Measurements from ENCODE around the gene CCDC124. TPM values are rescaled to one million over a fixed set of nuclear protein-coding genes. Genes with fewer than 3 reads are reported as not detected.

Gene CCDC124
- total and polyA plus RNA-seq, 10 of the 15 experiments (the other 5 are each of a cell fraction or from before 2014, with no cell fraction given) = 3.7 to 184 (median 51.8) TPM

DNA sequence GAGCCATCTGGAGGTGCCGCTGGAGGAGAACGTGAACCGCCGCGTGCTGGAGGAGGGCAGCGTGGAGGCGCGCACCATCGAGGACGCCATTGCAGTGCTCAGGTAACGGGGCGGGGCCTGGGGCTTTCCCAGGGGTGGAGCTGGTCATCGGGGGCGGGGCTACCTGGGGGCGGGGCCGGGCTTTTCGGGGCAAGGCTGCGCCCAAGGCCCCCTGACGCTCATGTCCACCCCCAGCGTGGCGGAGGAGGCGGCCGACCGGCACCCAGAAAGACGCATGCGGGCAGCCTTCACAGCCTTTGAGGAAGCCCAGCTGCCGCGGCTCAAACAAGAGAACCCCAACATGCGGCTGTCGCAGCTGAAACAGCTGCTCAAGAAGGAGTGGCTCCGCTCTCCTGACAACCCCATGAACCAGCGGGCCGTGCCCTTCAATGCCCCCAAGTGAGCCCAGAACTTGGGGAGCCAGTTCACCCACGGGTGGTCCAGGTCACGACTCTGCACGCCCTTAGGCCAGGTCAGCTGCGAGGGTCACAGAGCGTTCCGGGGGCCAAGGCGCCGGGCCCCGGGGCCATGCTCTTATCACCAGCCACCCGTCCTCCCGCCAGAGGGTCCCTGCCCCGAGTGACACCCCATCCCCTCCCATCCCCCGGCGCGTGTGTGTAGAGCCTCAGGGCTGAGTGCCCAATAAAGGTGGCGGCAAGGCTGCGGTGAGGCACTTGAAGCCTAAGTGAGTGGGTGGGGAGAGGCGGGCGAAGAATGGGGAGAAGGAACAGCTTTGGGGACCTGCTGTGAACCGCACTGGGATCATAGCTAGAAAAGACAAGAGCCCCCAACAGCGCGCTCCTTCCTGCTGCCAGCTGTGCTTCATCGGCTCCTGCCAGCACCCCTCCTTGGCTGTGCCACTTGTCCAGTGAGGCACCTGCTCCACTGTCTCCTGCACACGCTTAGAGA is 10.7 kb downstream of the CCDC124 start:
- peaks cover 7% of the 10 kb centered on the region for H3K4me1 ChIP-seq (ENCODE audit: control insufficient read depth, insufficient read depth, low read length)
- in situ Hi-C loops (cut with MboI) = loop anchor here (10.0 kb wide), 1 partner anchor 51 kb away; no protein-coding TSS in a partner anchor
- ChIA-PET SMC1A (ENCODE audit: uncharacterized antibody, unreplicated experiment) (no interaction called here), CTCF (interaction anchor here (1.8 to 5.5 kb wide), 2 partner anchors 10 to 52 kb away, joined by 4 to 62 read pairs; no protein-coding TSS in a partner anchor), RAD21 (ENCODE audit: unreplicated experiment) (interaction anchor here (1.3 to 1.5 kb wide), 2 partner anchors 11 to 84 kb away, joined by 3 to 5 read pairs; partner anchors contain the start of gene CCDC124), POLR2A (interaction anchor here (0.6 kb wide), 1 partner anchor 10 kb away, joined by 3 read pairs; no protein-coding TSS in a partner anchor)
- whole genome bisulfite sequencing (ENCODE audit: insufficient coverage, insufficient replicate concordance, low lambda C conversion rate, missing lambda C conversion rate) = 93% methylated on average over 36 of the region's 57 CpGs
- H4K20me1 ChIP-seq (ENCODE audit: control insufficient read depth, insufficient read depth) = no peaks in the 10 kb centered on the region
- ATAC-seq (no peak), DNase-seq (ENCODE audit: low read depth, low spot score) (no peak), FAIRE-seq (no peak)
- H3K36me3 ChIP-seq (ENCODE audit: control insufficient read depth in 2 of 2, insufficient read depth in 2 of 2, low read length in 1 of 2) = no peaks in the 10 kb centered on the region; a peak in 3 of 4 replicates
- H3K27me3 ChIP-seq (replicated peaks in 1 of 2; ENCODE audit: control insufficient read depth in 2 of 2, insufficient read depth in 2 of 2, low read length in 1 of 2) = no peaks in the 10 kb centered on the region
- TF ChIP-seq NFIC (IDR thresholded peaks at IDR 0.05; ENCODE audit: low read depth, low read length) = no peak
- no peak for TF ChIP-seq ZNF274 (IDR thresholded peaks at IDR 0.05; ENCODE audit: insufficient read depth, insufficient read length)
- TF ChIP-seq WRNIP1 (IDR thresholded peaks at IDR 0.05; ENCODE audit: borderline replicate concordance, low read depth, low read length) = no peak
- TF ChIP-seq IKZF1 (conservative IDR thresholded peaks at IDR 0.05) = no peak
- TF ChIP-seq JUND (IDR thresholded peaks at IDR 0.05; ENCODE audit: low read depth, low read length) = no peak
- TF ChIP-seq PAX5 (IDR thresholded peaks at IDR 0.05; ENCODE audit: borderline replicate concordance, low read depth, low read length) = no peak
- no peak for TF ChIP-seq SIX5 (IDR thresholded peaks at IDR 0.05; ENCODE audit: low read depth, low read length, severe bottlenecking)
- TF ChIP-seq, protein P1, sequence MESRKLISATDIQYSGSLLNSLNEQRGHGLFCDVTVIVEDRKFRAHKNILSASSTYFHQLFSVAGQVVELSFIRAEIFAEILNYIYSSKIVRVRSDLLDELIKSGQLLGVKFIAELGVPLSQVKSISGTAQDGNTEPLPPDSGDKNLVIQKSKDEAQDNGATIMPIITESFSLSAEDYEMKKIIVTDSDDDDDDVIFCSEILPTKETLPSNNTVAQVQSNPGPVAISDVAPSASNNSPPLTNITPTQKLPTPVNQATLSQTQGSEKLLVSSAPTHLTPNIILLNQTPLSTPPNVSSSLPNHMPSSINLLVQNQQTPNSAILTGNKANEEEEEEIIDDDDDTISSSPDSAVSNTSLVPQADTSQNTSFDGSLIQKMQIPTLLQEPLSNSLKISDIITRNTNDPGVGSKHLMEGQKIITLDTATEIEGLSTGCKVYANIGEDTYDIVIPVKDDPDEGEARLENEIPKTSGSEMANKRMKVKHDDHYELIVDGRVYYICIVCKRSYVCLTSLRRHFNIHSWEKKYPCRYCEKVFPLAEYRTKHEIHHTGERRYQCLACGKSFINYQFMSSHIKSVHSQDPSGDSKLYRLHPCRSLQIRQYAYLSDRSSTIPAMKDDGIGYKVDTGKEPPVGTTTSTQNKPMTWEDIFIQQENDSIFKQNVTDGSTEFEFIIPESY (IDR thresholded peaks at IDR 0.05) = no peak
- TF ChIP-seq, protein P2, sequence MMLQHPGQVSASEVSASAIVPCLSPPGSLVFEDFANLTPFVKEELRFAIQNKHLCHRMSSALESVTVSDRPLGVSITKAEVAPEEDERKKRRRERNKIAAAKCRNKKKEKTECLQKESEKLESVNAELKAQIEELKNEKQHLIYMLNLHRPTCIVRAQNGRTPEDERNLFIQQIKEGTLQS (IDR thresholded peaks at IDR 0.05; ENCODE audit: borderline replicate concordance, extremely low read depth, low read depth, low read length) = no peak
- TF ChIP-seq, protein P3, sequence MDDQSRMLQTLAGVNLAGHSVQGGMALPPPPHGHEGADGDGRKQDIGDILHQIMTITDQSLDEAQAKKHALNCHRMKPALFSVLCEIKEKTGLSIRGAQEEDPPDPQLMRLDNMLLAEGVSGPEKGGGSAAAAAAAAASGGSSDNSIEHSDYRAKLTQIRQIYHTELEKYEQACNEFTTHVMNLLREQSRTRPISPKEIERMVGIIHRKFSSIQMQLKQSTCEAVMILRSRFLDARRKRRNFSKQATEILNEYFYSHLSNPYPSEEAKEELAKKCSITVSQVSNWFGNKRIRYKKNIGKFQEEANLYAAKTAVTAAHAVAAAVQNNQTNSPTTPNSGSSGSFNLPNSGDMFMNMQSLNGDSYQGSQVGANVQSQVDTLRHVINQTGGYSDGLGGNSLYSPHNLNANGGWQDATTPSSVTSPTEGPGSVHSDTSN (IDR thresholded peaks at IDR 0.05; ENCODE audit: insufficient replicate concordance, low read depth, low read length) = no peak
- TF ChIP-seq NFYA (IDR thresholded peaks at IDR 0.05; ENCODE audit: borderline replicate concordance, low read depth, low read length) = no peak
- no peak for TF ChIP-seq ZNF217 (IDR thresholded peaks at IDR 0.05)
- no peak for TF ChIP-seq LARP7 (IDR thresholded peaks at IDR 0.05)
- no peak for TF ChIP-seq RAD51 (IDR thresholded peaks at IDR 0.05)
- intact Hi-C loops (cut with micrococcal nuclease; ENCODE audit: unreplicated experiment) = no loop called here
- no peaks in the 10 kb centered on the region for H3K9me3 ChIP-seq (replicated peaks; ENCODE audit: control insufficient read depth, insufficient read depth, low read length)
- TSS peak; percentile 92 for BruUV-seq (replicated peaks)
- H3K9ac ChIP-seq (ENCODE audit: control insufficient read depth, insufficient read depth, low read length) = no peak overlapping the region
- no peak overlapping the region for H3K27ac ChIP-seq (ENCODE audit: control insufficient read depth, insufficient read depth)
- no peak overlapping the region for H2AFZ ChIP-seq (ENCODE audit: control insufficient read depth, low read depth, low read length)
- no peak overlapping the region for H3K4me2 ChIP-seq (ENCODE audit: control insufficient read depth, insufficient read depth)
- no peaks in the 10 kb centered on the region for H3K79me2 ChIP-seq (ENCODE audit: control insufficient read depth, insufficient read depth, low read length)
- no peak overlapping the region for H3K4me3 ChIP-seq
